ENCODE data around the gene ARHGAP33. TPM values are rescaled to one million over a fixed set of nuclear protein-coding genes. Genes with fewer than 3 reads are reported as not detected.
A peak's percentile ranks its signal among the peaks of the same experiment; 100 is the strongest.
"Not testable (repeated sequence)": the region's sequence is repeated elsewhere in the genome, so short reads cannot be mapped to it uniquely, and the experiment has no call there.

ARHGAP33 gene
- total and polyA plus RNA-seq, 5 donors from 2014 or later: 0.40 to 46.7 TPM; not detected in 3

DNA sequence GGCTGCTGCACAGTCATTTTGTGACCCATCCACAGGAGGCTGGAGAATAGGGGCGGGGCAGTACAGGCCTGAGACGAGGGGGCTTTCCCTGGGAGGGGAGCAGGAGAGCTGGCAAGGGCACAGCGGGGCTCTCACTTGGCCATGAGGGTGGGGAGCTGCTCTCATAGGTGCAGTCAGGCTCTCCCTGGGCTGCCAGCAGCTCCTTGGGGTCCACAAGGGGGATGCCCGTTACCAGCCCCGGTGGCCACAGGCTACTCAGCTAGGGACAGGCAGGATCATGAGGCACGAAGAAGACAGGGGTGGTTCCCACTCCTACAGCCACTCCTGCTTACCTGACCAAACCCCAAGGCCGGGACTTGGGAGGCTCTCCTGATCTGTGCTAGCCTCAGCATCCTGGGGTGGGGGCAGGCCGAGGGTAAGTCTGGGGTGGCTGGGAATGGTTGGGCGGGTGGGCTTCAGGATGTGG lies 16.5 kb downstream of the ARHGAP33 start:
- Mint-ChIP-seq H3K27me3 (peaks cover 13% of the 10 kb centered on the region), H3K36me3 (no peaks in the 10 kb centered on the region), H3K4me3 (no peak overlapping the region), H3K9me3 (peaks cover 0 to 1% (median 0%) of the 10 kb centered on the region in 7 donors), H3K27ac (no peak overlapping the region), H3K4me1 (peaks cover 0 to 3% (median 0%) of the 10 kb centered on the region in 4 donors)
- peaks cover 2% of the 10 kb centered on the region for H3K27me3 ChIP-seq (ENCODE audit: control insufficient read depth, insufficient read depth, low read length)
- H3K27ac ChIP-seq (ENCODE audit: insufficient read depth, low read length, poor library complexity, severe bottlenecking): no peak overlapping the region
- ATAC-seq (ENCODE audit: low read depth in 2 of 2): no peak
- no peaks in the 10 kb centered on the region for H3K4me1 ChIP-seq (ENCODE audit: control insufficient read depth, insufficient read depth, low read length, poor library complexity, severe bottlenecking)
- no peaks in the 10 kb centered on the region for H3K9me3 ChIP-seq (ENCODE audit: control insufficient read depth in 2 of 2, low read length in 2 of 2)
- H3K4me3 ChIP-seq (ENCODE audit: low read depth, low read length): no peak overlapping the region
- DNase-seq: no peak
- no peaks in the 10 kb centered on the region for H3K36me3 ChIP-seq (ENCODE audit: control insufficient read depth, insufficient read depth, low read length)

DNA sequence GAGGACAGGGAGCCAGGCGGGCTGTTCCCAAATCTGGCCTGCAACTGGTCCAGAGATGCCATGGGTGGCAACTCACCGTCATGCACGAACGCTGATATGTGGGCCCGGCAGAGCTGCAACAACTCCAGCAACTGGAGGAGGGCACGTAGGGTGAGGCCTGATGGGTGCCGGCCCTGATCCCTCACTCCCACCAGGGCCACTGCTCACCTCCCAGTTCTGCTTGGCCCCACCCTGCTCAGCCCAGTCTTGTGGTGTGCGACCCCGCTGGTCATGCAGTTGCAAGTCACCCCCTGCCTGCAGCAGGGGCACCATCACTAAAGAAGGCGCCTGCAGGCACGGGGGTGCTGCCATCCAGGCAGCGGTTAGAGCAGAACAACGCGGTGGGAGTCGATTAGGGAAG lies 16.9 kb downstream of the ARHGAP33 start:
- no peak for DNase-seq
- no peak overlapping the region for H3K27ac ChIP-seq (ENCODE audit: insufficient read depth, low read length, poor library complexity, severe bottlenecking)
- no peaks in the 10 kb centered on the region for H3K36me3 Mint-ChIP-seq
- H3K4me1 Mint-ChIP-seq: peaks cover 0 to 4% (median 1%) of the 10 kb centered on the region in 4 donors
- H3K9me3 Mint-ChIP-seq: peaks cover 0 to 1% (median 0%) of the 10 kb centered on the region in 7 donors
- no peaks in the 10 kb centered on the region for H3K36me3 ChIP-seq (ENCODE audit: control insufficient read depth, insufficient read depth, low read length)
- H3K4me1 ChIP-seq (ENCODE audit: control insufficient read depth, insufficient read depth, low read length, poor library complexity, severe bottlenecking): no peaks in the 10 kb centered on the region
- ATAC-seq (ENCODE audit: low read depth in 2 of 2): no peak
- H3K9me3 ChIP-seq (ENCODE audit: control insufficient read depth in 2 of 2, low read length in 2 of 2): no peaks in the 10 kb centered on the region
- H3K27ac Mint-ChIP-seq: no peak overlapping the region
- peaks cover 2% of the 10 kb centered on the region for H3K27me3 ChIP-seq (ENCODE audit: control insufficient read depth, insufficient read depth, low read length)
- H3K27me3 Mint-ChIP-seq: peaks cover 18% of the 10 kb centered on the region
- H3K4me3 Mint-ChIP-seq: no peak overlapping the region
- H3K4me3 ChIP-seq (ENCODE audit: low read depth, low read length): no peak overlapping the region

DNA sequence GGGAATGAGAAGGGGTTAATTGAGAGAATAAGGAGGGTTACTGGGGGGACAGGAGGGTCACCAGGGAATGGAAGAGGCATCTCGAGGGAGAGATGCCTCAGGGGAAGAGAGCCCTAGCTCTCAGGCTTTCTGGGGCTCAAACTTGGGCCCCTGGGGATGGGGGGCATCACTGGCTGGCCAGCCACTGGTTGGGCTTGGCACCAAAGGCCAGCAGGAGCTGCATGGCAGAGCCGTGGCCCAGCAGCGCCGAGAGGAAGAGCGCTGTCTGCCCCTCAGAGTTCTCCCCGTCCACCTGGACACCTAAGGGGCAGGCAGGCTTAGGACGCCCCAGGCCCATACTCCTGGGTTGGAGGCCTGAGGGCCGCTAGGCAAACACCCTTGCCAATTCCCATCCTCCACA lies 17.5 kb downstream of the ARHGAP33 start:
- peaks cover 2% of the 10 kb centered on the region for H3K27me3 ChIP-seq (ENCODE audit: control insufficient read depth, insufficient read depth, low read length)
- Mint-ChIP-seq H3K9me3 (peaks cover 0 to 1% (median 0%) of the 10 kb centered on the region in 7 donors), H3K36me3 (no peaks in the 10 kb centered on the region), H3K27ac (no peak overlapping the region), H3K4me3 (no peak overlapping the region), H3K4me1 (peaks cover 0 to 4% (median 1%) of the 10 kb centered on the region in 4 donors), H3K27me3 (peaks cover 22% of the 10 kb centered on the region)
- ATAC-seq (ENCODE audit: low read depth in 2 of 2) (no peak), DNase-seq (no peak)
- H3K9me3 ChIP-seq (ENCODE audit: control insufficient read depth in 2 of 2, low read length in 2 of 2): no peaks in the 10 kb centered on the region
- H3K36me3 ChIP-seq (ENCODE audit: control insufficient read depth, insufficient read depth, low read length): no peaks in the 10 kb centered on the region
- H3K27ac ChIP-seq (ENCODE audit: insufficient read depth, low read length, poor library complexity, severe bottlenecking): no peak overlapping the region
- no peak overlapping the region for H3K4me3 ChIP-seq (ENCODE audit: low read depth, low read length)
- no peaks in the 10 kb centered on the region for H3K4me1 ChIP-seq (ENCODE audit: control insufficient read depth, insufficient read depth, low read length, poor library complexity, severe bottlenecking)

DNA sequence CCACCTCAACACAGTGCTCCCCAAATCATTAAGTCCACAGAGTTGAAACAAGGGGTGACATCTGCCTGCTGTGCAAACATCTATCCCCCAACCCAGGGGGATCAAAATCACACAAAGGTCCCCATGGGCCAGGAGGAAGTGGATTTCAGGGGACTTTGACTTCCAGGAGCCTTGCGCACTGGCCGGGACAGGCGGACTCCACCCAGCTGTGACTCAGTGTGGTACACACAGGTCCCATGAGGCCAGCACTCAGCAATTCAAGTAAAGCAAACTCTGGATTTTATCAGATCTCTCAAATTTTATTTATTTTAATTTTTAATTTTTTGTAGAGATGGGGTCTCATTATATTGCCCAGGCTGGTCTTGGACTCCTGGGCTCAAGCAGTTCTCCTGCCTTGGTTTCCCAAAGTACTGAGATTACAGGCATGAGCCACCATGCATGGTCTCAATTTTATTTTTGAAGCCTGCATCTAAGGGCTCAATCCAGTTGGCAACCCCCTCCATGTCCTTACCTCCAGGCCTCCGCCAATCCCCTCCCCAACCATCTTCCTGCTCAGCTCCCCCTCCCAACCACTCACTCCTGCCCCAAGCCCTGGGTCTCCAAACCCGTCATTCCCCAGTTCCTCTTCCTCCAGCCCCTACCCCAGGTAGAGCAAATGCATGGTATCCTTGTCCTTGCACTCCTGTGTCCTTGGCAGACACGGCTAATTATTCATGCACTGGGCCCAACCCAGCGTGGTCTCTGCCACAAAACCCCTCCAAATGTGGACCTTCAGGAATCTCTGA lies 18.2 kb downstream of the ARHGAP33 start:
- Histone ChIP-seq H3K27me3 (ENCODE audit: control insufficient read depth, insufficient read depth, low read length) (peaks cover 2% of the 10 kb centered on the region), H3K4me3 (ENCODE audit: low read depth, low read length) (no peak overlapping the region), H3K36me3 (ENCODE audit: control insufficient read depth, insufficient read depth, low read length) (no peaks in the 10 kb centered on the region), H3K4me1 (ENCODE audit: control insufficient read depth, insufficient read depth, low read length, poor library complexity, severe bottlenecking) (no peaks in the 10 kb centered on the region), H3K27ac (ENCODE audit: insufficient read depth, low read length, poor library complexity, severe bottlenecking) (no peak overlapping the region), H3K9me3 (ENCODE audit: control insufficient read depth in 2 of 2, low read length in 2 of 2) (no peaks in the 10 kb centered on the region)
- H3K27ac Mint-ChIP-seq: no peak overlapping the region
- ATAC-seq (ENCODE audit: low read depth in 2 of 2) (no peak), DNase-seq (no peak)
- H3K27me3 Mint-ChIP-seq: peaks cover 28% of the 10 kb centered on the region
- H3K9me3 Mint-ChIP-seq: peaks cover 0 to 3% (median 0%) of the 10 kb centered on the region in 7 donors
- H3K36me3 Mint-ChIP-seq: no peaks in the 10 kb centered on the region
- no peak overlapping the region for H3K4me3 Mint-ChIP-seq
- peaks cover 0 to 4% (median 1%) of the 10 kb centered on the region in 4 donors for H3K4me1 Mint-ChIP-seq

DNA sequence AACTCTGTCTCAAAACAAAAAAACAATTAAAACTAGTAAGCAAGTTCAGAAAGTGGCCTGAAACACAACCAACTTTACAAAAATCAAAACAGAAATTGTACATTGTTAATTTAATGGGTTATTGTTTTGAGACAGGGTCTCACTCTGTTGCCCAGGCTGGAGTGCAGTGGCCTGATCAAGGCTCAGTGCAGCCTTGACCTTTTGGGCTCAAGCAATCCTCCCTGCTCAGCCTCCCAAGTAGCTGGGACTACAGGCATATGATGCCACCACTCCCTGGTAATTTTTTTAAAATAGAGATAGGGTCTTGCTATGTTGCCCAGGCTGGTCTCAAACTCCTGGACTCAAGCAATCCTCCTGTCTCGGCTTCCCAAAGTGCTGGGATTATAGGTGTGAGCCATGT lies 20.2 kb downstream of the ARHGAP33 start:
- H3K27me3 ChIP-seq (ENCODE audit: control insufficient read depth, insufficient read depth, low read length); ATAC-seq (ENCODE audit: low read depth in 2 of 2): not testable (repeated sequence)

DNA sequence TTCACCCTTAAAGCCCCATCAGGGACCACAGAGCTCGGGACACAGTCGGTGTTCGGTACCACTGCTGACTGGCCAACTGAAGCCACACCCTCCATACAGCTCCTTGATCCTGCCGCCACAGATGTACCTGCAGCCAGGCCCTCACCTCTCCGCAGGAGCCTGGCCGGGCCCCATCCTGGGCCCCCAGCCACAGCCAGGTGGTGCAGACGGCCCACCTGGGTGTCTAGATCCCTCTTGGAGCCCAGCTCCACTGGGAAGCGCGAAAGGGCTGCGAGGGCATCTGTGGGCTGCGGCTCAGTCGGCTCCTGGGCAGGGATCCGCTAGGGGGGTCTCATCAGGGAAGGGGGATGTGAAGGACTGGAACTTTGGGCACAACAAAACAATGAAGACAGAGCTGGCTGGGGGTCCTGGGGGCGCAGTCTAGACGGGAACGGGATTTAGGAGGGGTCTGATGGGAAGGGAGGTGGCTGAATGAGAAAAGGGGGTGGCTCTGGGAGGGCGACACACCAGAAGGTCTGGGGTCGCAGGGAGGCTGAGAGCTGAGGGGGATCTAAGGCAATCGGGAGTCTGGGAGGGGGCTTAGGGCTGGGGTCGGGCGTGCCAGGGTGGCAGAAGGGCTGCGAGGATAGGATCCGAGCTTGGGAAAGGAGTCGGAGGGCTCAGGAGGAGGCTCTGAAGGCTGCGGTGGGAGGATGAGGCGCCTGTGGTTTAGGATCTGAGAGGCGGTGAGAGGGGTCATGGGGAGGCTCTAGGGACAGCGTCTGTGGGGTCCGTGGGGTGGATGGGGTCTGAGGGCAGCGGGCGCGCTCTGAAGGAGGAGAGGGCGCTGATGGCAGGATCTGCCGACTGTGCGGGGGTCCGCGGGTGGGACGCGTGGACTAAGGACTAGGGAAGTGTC lies 21.5 kb downstream of the ARHGAP33 start:
- no peaks in the 10 kb centered on the region for H3K9me3 ChIP-seq (ENCODE audit: control insufficient read depth in 2 of 2, low read length in 2 of 2)
- Mint-ChIP-seq H3K9me3 (peaks cover 0 to 3% (median 0%) of the 10 kb centered on the region in 7 donors), H3K4me3 (no peak overlapping the region), H3K36me3 (no peaks in the 10 kb centered on the region), H3K27me3 (peaks cover 40% of the 10 kb centered on the region), H3K4me1 (peaks cover 0 to 4% (median 1%) of the 10 kb centered on the region in 4 donors), H3K27ac (peak overlapping the region in 1 of 3 donors; percentile 66)
- H3K4me1 ChIP-seq (ENCODE audit: control insufficient read depth, insufficient read depth, low read length, poor library complexity, severe bottlenecking): no peaks in the 10 kb centered on the region
- no peak overlapping the region for H3K27ac ChIP-seq (ENCODE audit: insufficient read depth, low read length, poor library complexity, severe bottlenecking)
- H3K27me3 ChIP-seq (ENCODE audit: control insufficient read depth, insufficient read depth, low read length): peaks cover 2% of the 10 kb centered on the region
- no peak for DNase-seq
- no peak overlapping the region for H3K4me3 ChIP-seq (ENCODE audit: low read depth, low read length)
- no peak for ATAC-seq (ENCODE audit: low read depth in 2 of 2)
- no peaks in the 10 kb centered on the region for H3K36me3 ChIP-seq (ENCODE audit: control insufficient read depth, insufficient read depth, low read length)

More for the DNA sequence above, 20.2 kb downstream of the ARHGAP33 start:
- H3K4me1 Mint-ChIP-seq; H3K9me3 Mint-ChIP-seq; H3K9me3 ChIP-seq (ENCODE audit: control insufficient read depth in 2 of 2, low read length in 2 of 2); DNase-seq; H3K27ac Mint-ChIP-seq; H3K4me3 Mint-ChIP-seq; H3K27ac ChIP-seq (ENCODE audit: insufficient read depth, low read length, poor library complexity, severe bottlenecking); H3K4me3 ChIP-seq (ENCODE audit: low read depth, low read length); H3K36me3 Mint-ChIP-seq; H3K4me1 ChIP-seq (ENCODE audit: control insufficient read depth, insufficient read depth, low read length, poor library complexity, severe bottlenecking); H3K36me3 ChIP-seq (ENCODE audit: control insufficient read depth, insufficient read depth, low read length): not testable (repeated sequence)
- H3K27me3 Mint-ChIP-seq: peaks cover 40% of the 10 kb centered on the region

DNA sequence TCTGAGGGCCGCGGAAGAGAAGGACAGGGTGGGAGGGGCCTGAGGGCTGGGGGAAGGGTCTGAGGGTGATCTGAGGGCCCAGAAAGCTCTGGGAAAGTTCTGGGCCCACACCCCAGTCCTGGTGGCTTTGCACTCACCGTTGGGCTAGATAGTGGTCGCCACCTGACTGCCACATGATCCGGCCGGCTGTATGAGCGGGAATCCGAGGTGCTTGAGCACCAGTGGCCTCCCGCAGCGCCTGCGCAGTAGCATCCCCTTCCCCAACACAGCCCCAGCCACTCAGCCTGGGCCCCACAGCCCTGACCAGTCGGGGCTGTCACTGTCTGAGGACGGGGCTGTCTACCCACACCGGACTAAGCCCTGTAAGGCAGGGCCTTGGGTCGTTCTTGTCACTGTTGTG lies 22.3 kb downstream of the ARHGAP33 start:
- Histone ChIP-seq H3K4me3 (ENCODE audit: low read depth, low read length) (no peak overlapping the region), H3K27ac (ENCODE audit: insufficient read depth, low read length, poor library complexity, severe bottlenecking) (no peak overlapping the region), H3K9me3 (ENCODE audit: control insufficient read depth in 2 of 2, low read length in 2 of 2) (no peaks in the 10 kb centered on the region), H3K4me1 (ENCODE audit: control insufficient read depth, insufficient read depth, low read length, poor library complexity, severe bottlenecking) (no peaks in the 10 kb centered on the region), H3K27me3 (ENCODE audit: control insufficient read depth, insufficient read depth, low read length) (peaks cover 2% of the 10 kb centered on the region), H3K36me3 (ENCODE audit: control insufficient read depth, insufficient read depth, low read length) (no peaks in the 10 kb centered on the region)
- Mint-ChIP-seq H3K27ac (no peak overlapping the region), H3K9me3 (peaks cover 0 to 3% (median 0%) of the 10 kb centered on the region in 7 donors), H3K27me3 (peaks cover 40% of the 10 kb centered on the region), H3K4me3 (no peak overlapping the region), H3K4me1 (peaks cover 0 to 4% (median 1%) of the 10 kb centered on the region in 4 donors), H3K36me3 (no peaks in the 10 kb centered on the region)
- DNase-seq (no peak), ATAC-seq (ENCODE audit: low read depth in 2 of 2) (no peak)

Measured in CD4-positive, CD25-positive, alpha-beta regulatory T cell (primary cell).